Esophagus mucosa (tissue), 1 donor: ENCODE data around the gene RARRES1. TPM values are rescaled to one million over a fixed set of nuclear protein-coding genes. Genes with fewer than 3 reads are reported as not detected.

ENCODE experiments used
- ATAC-seq: fragments of 200-7000 bp; cut with Tn5 transposase; one replicate; pipeline ENCODE4 v1.9.1; 2020
- total RNA-seq: library from RNA; stranded (reverse); gene quantifications from one replicate; pipeline ENCODE4 v1.2.4, GENCODE V29; 2023
- donor health status: DM: yes; HTN: yes; CAD: no.

The RARRES1 gene
- total RNA-seq, 1 donor from 2014 or later: 14.9 TPM

DNA sequence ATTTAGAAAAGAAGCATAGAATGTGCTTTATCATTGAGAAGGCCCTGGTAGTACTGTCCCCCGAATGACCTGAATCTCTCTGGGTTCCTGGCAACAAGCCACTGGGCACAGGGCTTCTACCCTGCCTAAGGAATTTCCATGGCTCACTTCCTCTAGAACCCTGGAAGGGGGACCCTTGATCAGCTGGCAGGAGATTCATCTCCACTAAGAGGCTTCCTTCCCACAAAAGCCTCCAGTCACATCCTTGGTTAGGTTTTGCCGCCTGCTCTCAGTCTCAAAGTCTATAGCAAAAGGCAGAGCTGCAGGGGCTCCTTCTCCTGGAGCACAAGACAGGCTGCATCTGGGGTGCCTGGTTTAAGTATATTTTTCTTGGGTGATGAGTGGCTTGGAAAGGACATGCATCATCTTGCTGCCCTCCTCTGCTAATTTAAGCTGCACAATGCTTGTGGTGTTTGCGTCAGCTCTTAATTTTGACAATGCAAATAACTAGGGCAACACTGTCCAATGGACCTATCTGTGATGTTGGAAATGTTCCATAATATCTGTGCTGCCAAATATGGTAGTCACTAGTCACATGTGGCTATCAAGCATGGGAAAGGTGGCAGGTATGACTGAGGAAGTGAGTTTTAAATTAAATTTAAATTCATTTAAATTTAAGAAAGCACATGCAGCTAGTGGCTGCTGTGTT, 33.4 kb upstream of the RARRES1 start:
- no peak for ATAC-seq

DNA sequence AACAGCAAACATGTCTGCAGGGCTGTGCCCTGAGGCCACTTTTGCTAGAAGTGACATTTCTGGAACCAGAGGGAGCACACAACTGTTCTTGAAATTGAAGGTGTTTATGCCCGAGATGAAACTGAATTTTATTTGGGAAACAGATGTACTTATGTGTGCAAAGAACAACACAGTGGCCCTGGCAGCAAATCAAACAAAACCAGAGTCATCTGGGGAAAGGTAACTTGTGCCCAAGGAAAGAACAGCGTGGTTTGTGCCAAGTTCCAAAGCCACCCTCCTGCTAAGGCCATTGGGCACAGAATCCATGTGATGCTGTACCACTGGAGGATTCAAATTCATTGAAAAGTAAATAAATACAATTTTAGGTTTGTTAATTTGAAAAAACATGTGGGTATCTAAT, 31.2 kb upstream of the RARRES1 start:
- no peak for ATAC-seq

DNA sequence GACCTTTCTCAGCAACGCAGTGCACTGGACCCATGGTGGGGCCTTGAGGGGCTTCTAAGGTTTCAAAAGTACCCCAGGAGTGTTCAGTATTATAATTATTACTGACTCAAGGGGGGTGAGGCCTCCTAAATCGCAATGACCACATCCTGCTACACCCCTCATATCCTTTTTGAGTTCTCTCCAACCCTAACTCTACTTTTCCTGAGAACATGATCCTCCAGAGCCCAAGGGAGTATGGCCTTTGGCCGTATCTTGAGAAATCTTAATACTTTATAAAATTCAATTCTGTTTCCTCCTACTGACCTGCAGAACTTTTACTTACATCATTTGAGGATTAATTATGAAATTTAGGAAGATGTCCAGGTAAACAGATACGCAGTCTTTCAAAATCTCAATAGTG, 30.4 kb upstream of the RARRES1 start:
- ATAC-seq: no peak

DNA sequence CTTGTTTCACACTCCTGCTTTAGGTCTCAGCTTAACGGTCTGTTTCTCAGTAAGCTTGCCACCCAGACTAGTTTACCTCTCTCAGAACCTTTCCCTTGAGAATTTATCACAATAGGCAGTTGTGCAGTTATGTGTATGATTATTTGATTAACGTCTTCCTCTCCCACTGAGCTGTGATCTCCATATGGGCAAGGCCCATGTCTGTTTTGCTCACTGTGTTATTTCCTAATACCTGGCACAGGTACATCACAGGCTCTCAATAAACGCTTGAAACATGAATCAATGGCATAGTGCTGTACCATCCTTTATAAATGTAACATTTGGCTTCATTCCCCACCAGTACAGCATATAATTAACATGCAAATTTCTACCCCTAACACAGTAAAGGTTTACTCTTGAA, 29.1 kb upstream of the RARRES1 start:
- ATAC-seq: no peak

DNA sequence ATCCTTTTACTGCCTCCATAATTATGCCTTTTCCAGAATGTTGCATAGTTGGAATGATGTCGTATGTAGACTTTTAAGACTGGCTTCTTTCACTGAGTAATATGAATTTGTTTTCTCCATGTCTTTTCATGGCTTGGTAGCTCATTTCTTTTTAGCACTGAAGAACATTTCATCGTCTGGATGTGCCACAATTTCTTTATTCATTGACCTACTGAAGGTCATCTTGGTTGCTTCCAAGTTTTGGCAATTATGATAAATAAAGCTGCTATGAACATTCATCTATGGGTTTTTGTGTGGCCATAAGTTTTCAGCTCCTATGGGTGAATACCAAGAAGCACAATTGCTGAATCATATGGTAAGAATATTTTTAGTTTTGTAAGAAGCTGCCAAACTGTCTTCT, 23.2 kb upstream of the RARRES1 start:
- no peak for ATAC-seq

DNA sequence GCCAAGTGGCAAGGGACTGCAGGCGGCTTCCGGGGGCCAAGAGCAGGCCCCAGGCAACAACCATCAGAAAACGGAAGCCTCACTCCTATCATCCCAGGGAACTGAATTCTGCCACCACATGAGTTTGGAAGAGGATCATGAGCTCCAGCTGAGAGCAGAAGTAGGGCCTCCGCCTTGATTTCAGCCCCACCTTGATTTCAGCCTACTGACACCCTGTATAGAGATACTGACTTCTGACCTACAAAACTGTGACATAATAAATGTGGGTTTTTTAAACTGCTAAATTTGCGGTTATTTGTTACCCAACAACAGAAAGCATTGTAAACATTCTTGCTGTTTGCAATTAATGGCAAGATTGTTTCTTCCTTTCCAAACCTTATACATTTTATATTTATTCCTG, 21.6 kb upstream of the RARRES1 start:
- no peak for ATAC-seq

DNA sequence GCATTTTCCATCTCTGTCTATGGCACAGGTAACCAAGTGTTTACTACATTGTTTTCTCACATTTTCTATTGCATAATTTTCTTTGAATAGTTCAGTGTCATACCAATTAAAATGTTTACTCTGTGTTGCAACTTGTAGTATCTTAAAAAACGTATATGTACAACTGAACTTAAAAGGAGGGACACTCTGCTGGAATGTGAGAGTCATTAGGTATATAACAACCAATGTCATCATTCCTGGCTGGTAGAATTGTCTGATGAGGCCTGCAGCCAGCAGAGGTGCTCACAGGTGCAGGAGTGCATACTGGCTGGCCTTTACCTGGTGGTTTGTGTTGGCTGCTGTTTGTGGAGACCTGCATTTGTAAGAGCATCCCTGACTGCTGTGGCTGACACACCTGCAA, 19.1 kb upstream of the RARRES1 start:
- no peak for ATAC-seq

DNA sequence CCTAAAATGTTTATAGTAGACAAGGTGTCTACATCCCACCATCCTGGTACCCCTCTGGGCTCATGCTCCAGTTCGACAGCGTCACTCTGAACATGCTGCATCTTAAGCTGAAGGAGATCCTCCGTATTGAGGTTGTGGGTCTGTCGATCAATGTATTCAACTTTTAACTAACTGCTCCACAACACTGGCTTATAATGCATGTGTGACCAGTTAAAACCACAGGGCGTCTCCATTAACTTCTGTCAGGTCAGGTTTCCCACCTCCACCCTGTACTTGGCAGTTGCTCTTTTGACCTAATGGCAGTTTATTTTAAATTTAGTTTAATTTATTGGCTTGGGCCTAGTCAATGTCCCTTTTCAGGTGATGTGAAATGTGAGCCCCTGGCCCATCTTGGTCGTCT, 17.8 kb upstream of the RARRES1 start:
- no peak for ATAC-seq

DNA sequence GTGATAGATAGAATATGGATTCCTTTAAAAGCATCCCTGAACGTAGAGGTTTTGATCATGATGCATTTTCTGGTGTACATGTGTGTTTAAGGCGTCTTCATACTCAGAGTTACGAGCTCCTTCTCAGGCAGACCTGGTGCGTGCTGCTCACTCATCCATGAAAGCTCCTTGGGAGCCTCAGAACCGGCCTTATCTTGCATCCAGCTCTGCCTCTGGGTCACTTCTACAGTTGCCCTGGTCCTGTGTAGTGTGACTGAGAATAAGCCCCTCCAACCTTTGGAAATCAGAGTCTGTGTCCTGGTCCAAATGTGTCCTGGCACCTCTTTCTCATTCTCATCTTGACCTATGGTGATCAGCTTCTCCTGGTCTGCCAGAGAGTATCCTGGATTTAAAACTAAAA, 17.3 kb upstream of the RARRES1 start:
- ATAC-seq: no peak

DNA sequence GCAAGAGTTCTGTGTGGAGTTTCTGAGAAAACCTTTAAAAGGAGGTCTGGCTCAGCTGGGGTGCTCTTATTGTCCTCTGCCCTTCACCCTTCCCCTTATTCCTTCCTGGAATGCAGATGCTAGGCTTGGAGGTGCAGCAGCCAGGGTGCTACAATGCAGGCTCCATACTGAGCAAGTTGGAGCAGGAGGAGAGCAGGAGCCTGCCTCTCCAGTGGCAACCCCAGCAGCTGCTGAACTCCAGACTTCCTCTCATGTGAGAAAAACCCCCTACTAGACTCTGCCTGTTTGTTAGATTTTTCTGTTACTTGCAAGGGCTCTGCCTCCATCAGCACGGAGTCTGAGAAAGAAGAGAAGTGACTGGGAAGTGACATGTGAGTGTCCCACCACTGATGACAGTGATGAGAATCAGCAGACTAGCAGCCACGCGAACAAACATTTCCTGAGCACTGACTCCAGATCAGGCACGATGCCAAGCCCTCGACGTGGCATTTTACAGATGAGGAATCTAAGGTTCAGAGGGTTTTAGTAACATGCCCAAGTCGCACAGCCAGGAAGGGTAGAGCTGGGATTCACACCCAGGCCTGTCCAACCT, 16.1 kb upstream of the RARRES1 start:
- ATAC-seq: no peak

DNA sequence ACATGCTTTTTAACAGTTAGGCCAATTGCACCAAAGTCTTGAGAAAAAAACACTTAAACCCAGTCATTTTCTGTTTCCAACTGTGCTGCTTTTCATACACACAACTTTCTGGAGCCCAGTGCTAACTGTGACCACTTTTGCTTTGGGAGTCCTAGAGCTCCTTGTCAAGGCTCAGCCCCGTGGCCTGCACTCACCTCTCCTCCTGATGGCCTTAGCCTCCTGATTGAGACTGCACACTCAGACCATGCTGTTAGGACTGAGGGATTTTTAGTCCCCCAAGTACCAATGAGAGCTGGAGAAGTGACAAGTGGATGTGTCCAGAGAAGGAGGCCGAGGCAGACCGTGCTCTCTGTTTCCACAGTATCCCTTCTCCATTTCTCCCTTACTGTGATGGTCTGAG, 15.2 kb upstream of the RARRES1 start:
- no peak for ATAC-seq

DNA sequence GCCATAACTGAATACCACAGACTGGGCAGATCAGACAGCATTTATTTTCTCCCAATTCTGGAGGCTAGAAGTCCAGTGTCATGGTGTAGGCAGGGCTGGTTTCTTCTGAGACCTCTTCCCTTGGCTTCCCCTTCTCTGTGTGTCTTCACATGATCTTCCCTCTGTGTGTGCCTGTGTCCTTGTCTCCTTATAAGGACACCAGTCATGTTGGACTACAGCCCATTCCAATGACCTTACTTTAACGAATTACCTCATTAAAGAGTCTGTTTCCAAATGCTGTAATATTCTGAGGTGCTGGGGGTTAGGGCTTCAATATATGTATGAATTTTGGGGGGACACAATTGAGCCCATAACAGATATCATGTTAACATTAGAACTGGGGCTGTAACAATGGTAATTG, 13.3 kb upstream of the RARRES1 start:
- no peak for ATAC-seq

DNA sequence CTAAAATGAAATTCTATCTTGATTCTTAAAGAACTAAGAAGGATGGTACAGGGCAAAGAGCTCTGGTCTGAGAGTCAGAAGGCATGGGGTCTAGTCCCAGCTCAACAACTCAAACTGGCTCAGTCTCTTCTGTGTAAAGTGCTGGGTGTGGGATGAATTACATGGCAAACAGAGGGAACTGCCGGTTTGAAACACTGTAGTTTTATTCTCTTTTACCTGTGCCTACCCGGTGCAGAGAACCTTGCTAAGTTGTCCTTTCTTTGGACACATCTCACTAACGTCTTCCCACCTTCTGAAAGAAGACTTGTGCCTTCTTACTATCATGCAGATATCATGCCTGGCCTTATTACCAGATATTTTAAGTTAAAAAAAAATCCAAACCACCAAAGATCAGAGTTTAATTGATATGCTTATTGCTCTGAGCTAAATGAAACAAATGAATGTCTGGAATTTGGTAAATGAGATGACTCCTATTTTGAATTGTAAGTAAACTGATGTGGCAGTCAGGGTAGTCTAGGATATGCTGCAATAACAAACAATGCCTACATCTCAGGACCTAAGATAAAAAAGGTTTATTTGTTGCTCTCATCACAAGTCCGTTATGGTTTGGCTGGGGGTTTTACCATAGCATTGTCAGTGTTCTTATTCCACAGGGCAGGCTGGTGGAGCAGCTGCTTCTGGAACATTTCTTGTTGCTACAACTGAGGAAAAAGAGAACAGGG, 12.5 kb upstream of the RARRES1 start:
- no peak for ATAC-seq

DNA sequence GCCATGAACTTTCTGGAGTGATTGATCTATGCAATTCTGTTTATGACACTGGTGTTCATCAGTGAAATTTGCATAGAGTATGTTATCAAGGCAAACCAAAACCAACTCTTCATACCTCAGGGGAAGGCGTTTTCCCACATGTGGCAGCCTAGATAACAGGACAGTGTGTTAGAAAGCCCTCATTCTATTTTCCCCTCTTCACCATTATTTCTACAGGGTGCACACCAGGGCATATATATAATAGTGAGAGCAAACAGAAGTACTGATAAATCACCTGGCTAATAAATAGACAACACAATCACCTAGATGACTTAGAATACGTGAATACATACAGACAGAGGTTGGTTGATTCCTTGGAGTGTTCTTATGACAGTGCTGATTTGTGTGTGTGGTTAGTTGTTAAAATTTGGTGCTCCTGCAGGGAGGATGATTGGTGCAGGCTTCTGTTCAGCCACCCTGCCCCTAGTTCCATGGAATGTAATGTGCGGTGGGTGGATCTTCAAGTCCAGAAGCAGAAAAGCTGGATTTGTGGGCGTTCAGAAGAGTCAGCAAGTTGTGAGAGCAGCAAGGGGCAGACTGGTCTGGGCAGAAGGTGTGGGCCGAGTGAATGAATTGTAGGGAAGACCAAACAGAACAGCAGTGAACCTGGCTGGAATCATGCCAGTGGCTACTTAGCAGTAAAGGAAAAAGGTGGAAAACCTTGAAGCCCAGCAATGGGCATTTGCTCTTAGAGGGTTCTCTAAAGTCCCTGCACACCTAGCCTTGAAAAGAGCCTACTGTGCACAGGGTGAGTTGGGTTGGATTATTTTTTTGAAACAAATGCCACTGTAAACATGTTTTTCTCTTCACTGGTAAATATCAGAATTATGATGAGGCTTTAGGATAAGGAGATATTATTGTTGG, 11.7 kb upstream of the RARRES1 start:
- ATAC-seq: peak; percentile 37

DNA sequence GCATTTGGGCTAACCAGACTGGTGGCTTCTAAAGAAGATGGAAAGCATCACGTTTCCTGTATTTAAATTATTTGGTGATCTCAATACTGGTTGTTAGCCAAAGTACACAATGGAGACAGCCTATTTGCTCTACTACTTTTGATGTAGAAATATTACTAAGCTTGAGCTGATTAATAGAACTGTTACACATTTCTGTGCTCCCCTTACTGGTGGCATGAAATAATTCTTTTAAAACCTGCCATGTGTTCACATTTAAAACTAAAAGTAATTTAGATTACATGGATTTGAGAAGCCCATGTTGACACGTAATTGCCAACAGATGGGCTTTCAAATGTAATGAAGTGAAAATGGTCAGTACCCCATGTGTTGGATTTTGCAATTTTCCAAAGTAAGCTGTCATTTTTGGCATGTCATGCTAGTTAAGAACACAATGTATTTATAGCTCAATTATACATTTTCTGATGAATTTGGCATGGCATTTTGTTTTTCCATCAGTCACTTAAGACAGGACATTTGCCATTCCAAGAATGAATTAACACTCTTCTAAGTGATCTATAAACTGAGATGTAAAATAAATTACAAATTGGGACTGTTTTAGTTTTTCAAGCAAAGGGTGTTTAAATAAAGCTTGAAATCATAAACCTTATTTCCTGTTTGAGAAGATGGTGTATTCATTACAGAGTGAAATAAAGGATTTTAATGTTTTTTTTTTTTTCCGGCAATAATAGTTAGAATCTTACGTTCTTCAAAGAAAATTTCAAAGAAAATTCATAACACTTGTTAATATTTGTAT, 10.8 kb upstream of the RARRES1 start:
- peak; percentile 38 for ATAC-seq

DNA sequence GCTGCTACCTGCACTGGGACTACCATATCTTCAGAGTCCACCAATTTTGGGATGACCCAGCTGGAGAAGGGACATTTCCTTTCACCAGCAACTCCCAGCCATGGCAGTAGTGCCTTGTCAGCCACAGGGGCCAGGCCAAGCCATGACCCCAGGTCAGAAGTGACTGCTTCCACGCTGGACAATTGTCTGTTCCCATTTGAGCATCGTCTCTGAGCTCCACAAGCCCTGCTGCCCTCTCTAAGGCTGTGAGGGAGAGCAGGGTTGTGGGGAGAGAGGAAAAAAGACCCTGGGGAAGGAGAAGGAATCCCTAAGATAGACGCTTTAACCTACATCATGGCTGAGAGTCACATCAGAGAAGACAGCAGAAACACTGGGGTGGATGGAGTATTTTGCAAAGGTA, 7.4 kb upstream of the RARRES1 start:
- no peak for ATAC-seq

DNA sequence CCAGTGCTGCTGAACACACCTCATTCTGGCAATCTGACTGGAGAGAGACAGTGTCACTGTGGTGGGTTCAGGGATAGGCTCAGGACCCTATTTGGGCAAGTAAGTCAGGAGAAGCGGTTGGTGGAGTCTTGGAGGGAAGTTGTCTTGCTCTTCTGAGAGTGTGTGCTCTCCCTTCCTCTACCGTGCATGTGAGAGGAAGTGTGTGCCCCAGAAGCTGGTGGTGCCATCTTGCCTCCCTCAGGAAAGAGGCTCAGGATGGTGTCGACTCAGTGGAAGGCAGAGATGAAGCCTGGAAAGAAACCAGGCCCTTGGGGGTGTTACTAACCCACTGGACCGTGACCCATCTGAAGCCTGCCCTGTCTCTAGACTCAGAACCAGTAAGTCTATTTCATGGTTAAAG, 6.8 kb upstream of the RARRES1 start:
- ATAC-seq: no peak

DNA sequence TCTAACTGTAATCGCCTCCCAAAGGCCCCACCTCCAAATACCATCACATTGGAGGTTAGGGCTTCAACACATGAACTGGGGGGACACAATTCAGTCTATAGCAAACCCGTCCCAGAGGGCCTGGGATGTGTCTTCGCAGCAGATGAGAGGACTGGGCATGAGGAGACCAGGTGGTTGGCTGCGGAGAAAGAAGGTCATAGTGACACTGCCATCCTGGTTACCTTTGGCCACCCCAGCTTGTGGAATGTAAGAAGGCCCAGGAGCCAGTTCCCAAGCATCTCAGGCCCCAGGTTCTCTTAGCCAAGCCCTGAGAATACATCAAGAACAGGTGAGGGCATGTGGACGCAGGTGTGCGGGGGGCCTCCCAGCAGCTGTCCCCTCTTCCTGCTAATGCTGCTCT, 6.4 kb upstream of the RARRES1 start:
- ATAC-seq: no peak

DNA sequence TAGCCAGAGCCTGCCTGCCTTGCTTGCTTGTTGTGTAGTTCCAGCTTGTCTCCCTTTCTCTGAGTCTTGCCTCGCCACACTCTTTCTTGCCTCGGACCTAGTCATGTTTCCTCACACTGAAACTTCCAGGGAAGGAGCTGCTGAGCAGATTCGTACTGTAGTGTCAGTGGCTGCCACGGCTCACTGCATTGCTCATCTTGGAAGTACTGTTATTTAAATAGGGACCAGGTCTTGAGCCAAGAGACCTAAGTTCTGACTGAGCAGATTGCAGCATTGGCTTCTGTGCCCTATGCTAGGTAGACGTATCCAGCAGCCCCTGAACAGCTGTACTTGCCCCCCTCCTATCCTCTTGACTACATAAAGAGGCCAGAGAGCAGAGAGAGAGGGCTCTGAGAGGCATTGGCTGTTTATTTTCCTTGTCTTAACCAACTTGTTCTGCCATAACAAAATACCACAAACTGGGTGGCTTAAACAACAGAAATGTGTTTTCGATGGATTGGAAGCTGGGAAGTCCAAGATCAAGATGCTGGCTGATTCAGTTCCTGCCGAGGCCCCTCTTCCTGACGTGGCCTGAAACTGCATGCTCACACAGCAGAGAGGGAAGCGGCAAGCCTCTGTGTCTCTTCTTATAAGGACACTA, 5.8 kb upstream of the RARRES1 start:
- no peak for ATAC-seq

DNA sequence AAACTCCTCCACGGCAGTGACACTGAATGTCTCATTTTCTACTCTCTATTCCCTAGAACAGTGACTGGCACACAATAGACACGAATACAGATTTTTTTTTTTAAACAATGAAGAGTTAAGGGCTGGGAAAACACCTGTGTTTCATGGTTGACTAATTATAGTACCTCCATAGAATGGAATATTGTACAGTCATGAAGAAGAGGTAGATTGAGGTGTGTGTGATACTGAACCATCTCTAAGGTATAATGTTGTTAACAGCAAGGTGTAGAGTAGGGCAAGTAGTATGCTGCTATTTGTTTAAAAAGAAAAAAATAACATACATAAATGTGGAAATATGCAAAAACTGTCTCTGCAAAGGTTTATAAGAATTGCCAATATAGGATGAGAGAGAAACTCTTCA, 5.2 kb upstream of the RARRES1 start:
- no peak for ATAC-seq

DNA sequence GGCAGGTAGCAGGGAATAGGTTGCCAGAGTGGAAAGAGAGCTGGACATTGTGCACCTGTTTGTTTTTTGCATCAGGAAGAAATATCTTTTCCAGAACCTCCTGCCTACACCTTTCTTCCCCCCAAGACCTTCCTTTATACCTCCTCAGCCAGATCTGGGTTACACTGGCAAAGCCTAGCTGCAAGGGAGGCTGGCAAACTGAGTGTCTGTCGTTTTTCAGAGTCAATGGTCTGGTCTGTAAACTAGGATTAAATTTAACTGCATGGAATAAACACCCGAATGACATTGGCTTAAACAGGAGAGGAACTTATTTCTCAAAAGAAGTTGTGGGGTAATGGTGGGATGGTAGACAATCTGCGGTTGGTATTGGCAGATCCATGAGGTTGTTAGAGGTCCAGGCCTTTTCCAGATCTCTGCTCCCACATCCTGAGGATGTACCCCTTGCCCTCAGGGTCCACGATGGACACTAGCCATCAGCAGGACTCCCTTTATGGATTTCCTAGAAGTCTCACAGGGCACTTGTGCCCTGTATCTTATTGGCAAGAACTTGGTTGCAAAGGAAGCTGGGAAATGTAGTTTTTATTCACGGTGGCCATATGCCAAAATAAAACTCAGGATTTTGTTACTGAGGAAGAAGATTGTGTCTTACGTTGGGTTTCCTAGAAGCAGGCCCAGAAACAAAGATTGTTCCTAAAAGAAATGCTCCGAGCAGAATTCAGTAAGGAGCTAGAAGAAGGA, 3.2 kb upstream of the RARRES1 start:
- no peak for ATAC-seq
